A204.1 (cell line): ENCODE measurements around the gene TSHB.
A peak's percentile ranks its signal among the peaks of the same experiment; 100 is the strongest.
"Not testable (repeated sequence)": the region's sequence is repeated elsewhere in the genome, so short reads cannot be mapped to it uniquely, and the experiment has no call there.

Experiments
- FAIRE-seq: peaks from 2 replicates; lab custom pipeline; 2012; peaks lifted over from hg19 to GRCh38; lab: Jason Lieb, UNC

TSHB gene

DNA sequence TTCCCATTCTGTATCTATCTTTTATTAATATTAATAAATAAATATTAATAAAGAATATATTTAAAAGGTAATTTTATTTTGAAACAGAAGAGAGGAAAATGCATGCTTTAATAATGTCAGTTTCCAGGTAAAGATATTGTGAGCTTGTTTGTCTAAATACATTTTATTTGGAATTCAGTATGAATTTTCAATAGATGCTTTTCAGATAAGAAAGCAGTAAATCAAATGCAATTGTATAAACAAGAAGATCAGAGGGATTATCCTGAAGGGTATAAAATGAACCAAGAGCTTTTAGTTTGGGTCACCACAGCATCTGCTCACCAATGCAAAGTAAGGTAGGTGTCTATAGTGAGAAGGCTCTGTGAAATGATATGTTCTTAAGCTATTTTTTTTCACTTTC, at the start of gene TSHB:
Gene TSHB, plus strand, starts transcription at position 301 of the 400 bp plus-strand sequence. CDS start 3,537 bp downstream, outside the sequence.
- FAIRE-seq: no peak

GRCh38 chr1:114982251-114982650, 47.4 kb upstream of the TSHB start:
- no peak for FAIRE-seq

- FAIRE-seq: no peak
Observed at GRCh38 chr1:114986286-114986685, 43.3 kb upstream of the TSHB start.

DNA sequence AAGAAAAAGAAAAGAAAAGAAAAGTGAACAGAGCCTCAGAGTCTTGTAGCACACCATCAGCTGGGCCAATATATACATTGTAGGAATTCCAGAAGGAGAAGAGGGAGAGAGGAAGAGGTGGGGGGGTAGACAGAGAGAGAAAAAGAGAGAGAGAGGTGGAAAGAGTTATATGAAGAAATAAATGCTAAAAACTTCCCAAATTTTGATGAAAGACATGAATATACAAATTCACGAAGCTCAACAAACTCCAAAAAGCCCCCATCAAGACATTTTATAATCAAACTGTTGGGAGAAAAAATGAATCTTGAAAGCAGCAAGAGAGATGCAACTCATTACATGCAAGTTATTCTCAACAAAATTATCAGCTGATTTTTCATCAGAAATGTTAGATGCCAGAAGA, 41.5 kb upstream of the TSHB start:
- no peak for FAIRE-seq

DNA sequence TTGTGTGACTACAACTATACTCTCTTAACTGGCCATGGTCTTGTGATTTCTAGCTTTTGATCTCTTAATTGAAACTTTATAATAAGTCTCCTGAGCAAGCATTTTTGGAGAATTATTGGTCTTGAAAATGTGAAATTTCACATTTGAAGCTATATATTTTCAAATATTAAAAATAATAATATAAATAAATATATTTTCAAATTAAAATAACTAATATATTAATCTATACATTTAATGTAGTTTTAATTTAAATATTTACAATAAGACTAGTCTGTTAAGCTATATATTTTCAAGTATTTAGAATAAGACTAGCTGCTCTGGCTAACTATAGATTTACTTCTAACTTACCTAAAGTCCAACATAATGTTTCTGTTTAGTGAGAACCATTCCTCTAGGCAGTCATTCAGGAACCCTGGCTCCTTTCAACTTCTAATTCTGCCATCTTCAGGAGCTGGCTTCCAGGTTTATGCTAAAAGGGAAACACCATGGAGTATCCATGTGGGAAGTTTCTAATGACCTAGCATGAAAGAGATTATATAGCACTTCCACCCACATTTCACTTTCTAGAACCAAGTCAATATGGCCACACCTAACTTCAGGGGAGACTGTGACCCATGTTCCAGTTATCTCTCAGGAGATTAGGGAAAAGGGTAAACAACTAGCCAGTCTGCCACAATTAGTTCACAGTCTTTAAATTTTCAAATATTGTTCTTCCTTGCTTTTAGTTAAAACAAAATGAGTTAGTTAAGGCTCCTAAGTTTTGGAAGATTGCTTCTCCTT, 31.9 kb upstream of the TSHB start:
- FAIRE-seq: peak; percentile 89

GRCh38 chr1:115006191-115006590, 23.4 kb upstream of the TSHB start:
- no peak for FAIRE-seq

- no peak for FAIRE-seq
Observed at GRCh38 chr1:115012006-115012405, 17.6 kb upstream of the TSHB start.

GRCh38 chr1:115012434-115012833, 17.2 kb upstream of the TSHB start:
- no peak for FAIRE-seq

DNA sequence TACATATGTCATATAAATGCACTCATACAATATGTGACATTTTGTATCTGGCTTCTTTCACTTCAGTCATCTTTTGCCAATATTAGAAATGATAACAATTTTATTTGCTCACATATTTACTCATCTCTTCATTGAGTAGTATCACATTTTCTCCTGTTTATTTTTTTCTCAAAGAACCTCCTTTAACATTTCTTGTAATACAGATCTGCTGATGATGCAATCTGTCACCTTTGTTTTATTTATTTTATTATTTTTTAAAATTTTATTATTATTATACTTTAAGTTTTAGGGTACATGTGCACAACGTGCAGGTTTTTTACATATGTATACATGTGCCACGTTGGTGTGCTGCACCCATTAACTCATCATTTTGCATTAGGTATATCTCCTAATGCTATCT, 15.8 kb upstream of the TSHB start:
- FAIRE-seq: no peak

DNA sequence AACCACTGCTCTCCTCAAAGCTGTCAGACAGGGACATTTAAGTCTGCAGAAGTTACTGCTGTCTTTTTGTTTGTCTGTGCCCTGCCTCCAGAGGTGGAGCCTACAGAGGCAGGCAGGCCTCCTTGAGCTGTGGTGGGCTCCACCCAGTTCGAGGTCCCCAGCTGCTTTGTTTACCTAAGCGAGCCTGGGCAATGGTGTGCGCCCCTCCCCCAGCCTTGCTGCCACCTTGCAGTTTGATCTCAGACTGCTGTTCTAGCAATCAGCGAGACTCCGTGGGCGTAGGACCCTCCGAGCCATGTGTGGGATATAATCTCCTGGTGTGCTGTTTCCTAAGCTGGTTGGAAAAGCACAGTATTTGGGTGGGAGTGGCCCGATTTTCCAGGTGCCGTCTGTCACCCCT, 10.1 kb upstream of the TSHB start:
- FAIRE-seq: not testable (repeated sequence)

- no peak for FAIRE-seq
Observed at GRCh38 chr1:115021145-115021544, 8.5 kb upstream of the TSHB start.

GRCh38 chr1:115023593-115023992, 6.0 kb upstream of the TSHB start:
- no peak for FAIRE-seq

GRCh38 chr1:115031595-115031994, 2.0 kb downstream of the TSHB start:
- FAIRE-seq: no peak

DNA sequence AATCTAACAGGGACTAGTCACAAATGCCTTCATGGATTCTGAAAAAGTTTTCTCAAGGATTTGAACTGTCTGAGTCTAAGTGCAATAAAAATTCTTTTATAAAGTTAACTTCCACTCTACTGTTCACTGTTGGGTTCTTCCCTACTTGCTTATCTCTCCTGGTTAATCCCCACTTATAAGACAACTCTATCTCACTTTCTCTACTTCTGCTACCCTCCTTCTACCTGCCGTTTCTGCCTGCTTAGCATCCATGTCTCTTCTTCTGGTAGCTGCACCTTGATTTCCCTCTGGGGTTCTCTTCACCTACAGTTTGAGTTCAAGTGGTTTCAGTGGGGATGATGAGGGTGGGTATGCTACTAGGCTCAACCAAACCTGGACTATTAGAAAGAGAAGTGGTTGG, 6.0 kb downstream of the TSHB start:
- no peak for FAIRE-seq

DNA sequence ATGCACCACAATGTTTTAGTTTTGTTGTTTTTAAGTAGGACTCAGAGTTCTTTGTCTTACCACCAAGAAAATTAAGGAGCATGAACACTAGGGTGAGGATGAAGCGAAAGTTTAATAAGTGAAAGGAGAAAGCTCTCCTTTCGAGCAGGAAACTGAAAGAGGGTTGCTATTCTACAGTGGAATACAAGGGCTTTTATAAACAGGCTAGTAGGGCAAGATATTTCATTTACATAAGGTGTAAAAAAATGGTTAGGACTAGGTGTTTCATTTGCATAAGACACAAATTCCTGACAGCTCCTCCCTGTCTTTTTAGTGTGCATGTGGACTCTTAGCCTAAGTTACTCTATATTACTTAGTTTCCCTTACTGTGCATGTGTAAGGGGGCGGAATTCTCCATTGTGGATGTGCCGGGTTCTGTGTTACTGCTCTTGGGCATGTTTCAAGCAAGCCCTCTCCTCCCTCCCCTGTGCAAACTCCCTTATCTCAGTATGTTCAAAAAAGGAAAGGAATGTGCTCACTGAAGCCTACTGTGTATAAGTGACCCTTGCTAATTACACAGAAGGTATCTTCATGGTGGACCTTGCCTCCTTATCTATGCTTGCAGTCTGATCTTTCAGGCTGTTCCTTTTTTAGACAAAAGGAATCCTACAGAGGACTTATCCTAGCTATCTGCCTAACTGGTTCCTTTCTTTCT, 7.3 kb downstream of the TSHB start:
- FAIRE-seq: no peak

- FAIRE-seq: no peak
Observed at GRCh38 chr1:115040501-115040900, 10.9 kb downstream of the TSHB start.

GRCh38 chr1:115041654-115042053, 12.0 kb downstream of the TSHB start:
- FAIRE-seq: no peak

- no peak for FAIRE-seq
Observed at GRCh38 chr1:115046751-115047150, 17.1 kb downstream of the TSHB start.

DNA sequence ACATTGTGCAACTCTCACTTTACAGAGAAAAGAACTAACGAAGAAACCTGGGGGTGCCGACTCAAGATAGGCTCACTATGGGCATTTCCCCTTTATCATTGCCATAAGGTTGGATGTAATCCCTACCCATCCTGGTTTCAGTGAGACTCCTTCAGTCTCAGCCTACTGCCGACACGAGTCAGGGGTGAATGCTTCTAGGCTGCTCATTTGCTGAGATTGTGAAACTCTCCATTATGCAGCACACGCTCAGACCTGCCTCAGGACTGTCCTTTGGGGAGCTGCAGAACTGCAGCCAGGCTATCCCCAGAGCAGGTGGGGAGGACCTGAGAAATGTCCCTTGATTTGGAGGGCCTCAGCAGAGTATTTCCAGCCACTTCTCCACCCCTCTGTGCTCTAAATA, 22.2 kb downstream of the TSHB start:
- no peak for FAIRE-seq

- FAIRE-seq: peak; percentile 70
Observed at GRCh38 chr1:115052454-115053083, 22.9 kb downstream of the TSHB start.

DNA sequence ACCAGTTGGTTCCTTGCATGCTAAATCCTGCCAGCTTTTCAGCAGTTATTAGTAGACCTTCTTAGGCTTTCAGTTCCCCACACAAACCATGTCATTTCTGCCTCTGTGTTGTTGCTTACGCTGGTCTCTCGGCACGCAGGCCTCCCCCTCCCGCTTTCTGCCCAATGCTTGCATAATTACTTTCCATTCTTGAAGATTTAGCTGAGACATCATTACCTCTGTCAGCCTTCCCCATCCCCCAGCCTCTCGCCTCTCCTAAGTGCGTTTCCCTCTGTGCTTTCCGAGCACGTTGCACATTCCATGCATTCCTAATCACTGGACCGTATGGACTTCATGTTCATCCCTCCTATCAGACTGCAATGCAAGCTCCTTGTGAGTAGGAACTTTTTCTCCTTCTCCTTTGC, 26.8 kb downstream of the TSHB start:
- no peak for FAIRE-seq

GRCh38 chr1:115057661-115058254, 28.1 kb downstream of the TSHB start:
- FAIRE-seq: no peak

GRCh38 chr1:115059316-115059715, 29.7 kb downstream of the TSHB start:
- no peak for FAIRE-seq
